Bronchial epithelial cell (primary cell): ENCODE measurements around the gene HMGXB4. TPM values are rescaled to one million over a fixed set of nuclear protein-coding genes. Genes with fewer than 3 reads are reported as not detected.

Experiments
- DNase-seq: peaks from one replicate; pipeline ENCODE4 v3.0.0-alpha.2; 2010; ENCODE audit warnings: low read depth
- FAIRE-seq: peaks from 2 replicates; lab custom pipeline; 2011; peaks lifted over from hg19 to GRCh38; lab: Jason Lieb, UNC
- H3K27me3 ChIP-seq: 2 replicates; pipeline ENCODE4 v1.5.1; 2011; ENCODE audit warnings: low read length; ENCODE audit not compliant: control insufficient read depth, insufficient read depth
- H3K36me3 ChIP-seq: 2 replicates; pipeline ENCODE4 v1.5.1; 2011; ENCODE audit warnings: low read length; ENCODE audit not compliant: control insufficient read depth, insufficient read depth
- H3K4me3 ChIP-seq: 2 replicates; pipeline ENCODE4 v1.5.1; 2011; ENCODE audit warnings: mild to moderate bottlenecking, low read depth, low read length, control low read depth
- CTCF ChIP-seq: IDR thresholded peaks from 2 replicates; pipeline ENCODE4 v1.5.1; 2011; ENCODE audit warnings: mild to moderate bottlenecking, moderate library complexity, low read length, control low read depth, inconsistent platforms; ENCODE audit not compliant: insufficient read depth, severe bottlenecking
- total RNA-seq: library from RNA; depleted of rRNA; stranded (reverse); fragments of >200 nt; gene quantifications from 2 replicates; pipeline ENCODE4 v1.2.1, GENCODE V29; 2014

HMGXB4 gene
- total RNA-seq = 11.6 and 12.8 TPM in 2 replicates

- H3K4me3 ChIP-seq = peak within 1 kb of the TSS; percentile 84
- H3K27me3 ChIP-seq = no peaks in the 10 kb centered on the region
- TF ChIP-seq CTCF = no peak
- peaks cover 5% of the 10 kb centered on the region for H3K36me3 ChIP-seq
- FAIRE-seq (no peak), DNase-seq (peak; percentile 66)
Observed at GRCh38 chr22:35257321-35258190, at the start of gene HMGXB4. TSS of gene HMGXB4 (plus strand) at chr22:35257493. CDS start at chr22:35262391, 4,898 bp downstream.

- DNase-seq = no peak
- no peaks in the 10 kb centered on the region for H3K27me3 ChIP-seq
- H3K36me3 ChIP-seq = no peaks in the 10 kb centered on the region
- no peak overlapping the region for H3K4me3 ChIP-seq
- FAIRE-seq = no peak
- TF ChIP-seq CTCF = no peak
Observed at GRCh38 chr22:35208003-35208402, 49.3 kb upstream of the HMGXB4 start.

GRCh38 chr22:35209203-35209602 lies 48.1 kb upstream of the HMGXB4 start:
- H3K4me3 ChIP-seq = no peak overlapping the region
- DNase-seq (no peak), FAIRE-seq (no peak)
- no peak for TF ChIP-seq CTCF
- no peaks in the 10 kb centered on the region for H3K36me3 ChIP-seq
- no peaks in the 10 kb centered on the region for H3K27me3 ChIP-seq

GRCh38 chr22:35212009-35212408 lies 45.3 kb upstream of the HMGXB4 start:
- no peak overlapping the region for H3K4me3 ChIP-seq
- TF ChIP-seq CTCF = no peak
- FAIRE-seq = no peak
- H3K36me3 ChIP-seq = no peaks in the 10 kb centered on the region
- no peaks in the 10 kb centered on the region for H3K27me3 ChIP-seq
- peak; percentile 34 for DNase-seq

GRCh38 chr22:35212996-35213395 lies 44.3 kb upstream of the HMGXB4 start:
- Histone ChIP-seq H3K36me3 (no peaks in the 10 kb centered on the region), H3K4me3 (no peak overlapping the region), H3K27me3 (no peaks in the 10 kb centered on the region)
- no peak for TF ChIP-seq CTCF
- FAIRE-seq = no peak
- DNase-seq = no peak

GRCh38 chr22:35214968-35215367 lies 42.3 kb upstream of the HMGXB4 start:
- FAIRE-seq = no peak
- no peak for TF ChIP-seq CTCF
- DNase-seq = no peak
- Histone ChIP-seq H3K36me3 (no peaks in the 10 kb centered on the region), H3K27me3 (no peaks in the 10 kb centered on the region), H3K4me3 (no peak overlapping the region)
